Gastrocnemius medialis (tissue), 4 donors: ENCODE measurements around the gene CPEB1.
"Not testable (repeated sequence)": the region's sequence is repeated elsewhere in the genome, so short reads cannot be mapped to it uniquely, and the experiment has no call there.

Experiments
- CTCF ChIP-seq, 5 experiments: fragments of 450-650 bp in 3 of 5; fragments of 200-600 bp in 2 of 5; sonication (generic) in 2 of 5; IDR thresholded peaks in 4 of 5; conservative IDR thresholded peaks in 1 of 5; 1 replicate in 4 of 5; 2 replicates in 1 of 5; pipeline ENCODE4 v1.5.1; 2016 to 2019; ENCODE audit warnings: antibody characterized with exemption in 5 of 5, mild to moderate bottlenecking in 3 of 5, moderate library complexity in 3 of 5
- POLR2A ChIP-seq, 2 donors: fragments of 450-650 bp; IDR thresholded peaks; one replicate each; pipeline ENCODE4 v1.6.1; 2017; ENCODE audit warnings: antibody characterized with exemption in 2 of 2, mild to moderate bottlenecking in 2 of 2, moderate library complexity in 2 of 2

GRCh38 chr15:82497978-82498377, 149.2 kb downstream of the CPEB1 start:
- TF ChIP-seq CTCF (IDR thresholded peaks at IDR 0.05 in 4 of 5, conservative IDR thresholded peaks at IDR 0.05 in 1 of 5); POLR2A (IDR thresholded peaks at IDR 0.05): not testable (repeated sequence)
